Large intestine (tissue), 3 donors: ENCODE results near the gene ENDOG. TPM values are rescaled to one million over a fixed set of nuclear protein-coding genes. Genes with fewer than 3 reads are reported as not detected.
A peak's percentile ranks its signal among the peaks of the same experiment; 100 is the strongest.

ENCODE experiments used
- DNase-seq, 2 donors: peaks; one replicate each; pipeline versions ENCODE4 v3.0.0 to v3.0.0-alpha.2; 2013
- H3K27ac ChIP-seq: one replicate; pipeline ENCODE4 v1.5.1; 2013; ENCODE audit warnings: low read length
- H3K27me3 ChIP-seq: 2 replicates; pipeline ENCODE4 v1.6.1; 2013; ENCODE audit warnings: low read length; ENCODE audit not compliant: control insufficient read depth, insufficient read depth
- H3K36me3 ChIP-seq: 2 replicates; pipeline ENCODE4 v1.6.1; 2013; ENCODE audit warnings: low read length; ENCODE audit not compliant: control insufficient read depth, insufficient read depth
- H3K4me1 ChIP-seq: one replicate; pipeline ENCODE4 v1.6.1; 2013; ENCODE audit warnings: low read length; ENCODE audit not compliant: control insufficient read depth, insufficient read depth
- H3K4me3 ChIP-seq: one replicate; pipeline ENCODE4 v1.5.1; 2013; ENCODE audit warnings: low read length
- H3K9me3 ChIP-seq: one replicate; pipeline ENCODE4 v1.6.1; 2013; ENCODE audit warnings: mild to moderate bottlenecking, low read depth, low read length, moderate library complexity; ENCODE audit not compliant: control insufficient read depth
- WGBS: methylation state at CpG from one replicate; pipeline ENCODE4 v1.1.5; 2013; ENCODE audit warnings: low lambda C conversion rate; ENCODE audit not compliant: insufficient coverage; 5-methylcytosine and 5-hydroxymethylcytosine counted together
- polyA plus RNA-seq: library from polyadenylated mRNA; unstranded; fragments of 120-200 nt; gene quantifications from one replicate; pipeline ENCODE4 v1.2.1, GENCODE V29; 2013

The ENDOG gene
- polyA plus RNA-seq, 1 donor: 14.4 TPM

DNA sequence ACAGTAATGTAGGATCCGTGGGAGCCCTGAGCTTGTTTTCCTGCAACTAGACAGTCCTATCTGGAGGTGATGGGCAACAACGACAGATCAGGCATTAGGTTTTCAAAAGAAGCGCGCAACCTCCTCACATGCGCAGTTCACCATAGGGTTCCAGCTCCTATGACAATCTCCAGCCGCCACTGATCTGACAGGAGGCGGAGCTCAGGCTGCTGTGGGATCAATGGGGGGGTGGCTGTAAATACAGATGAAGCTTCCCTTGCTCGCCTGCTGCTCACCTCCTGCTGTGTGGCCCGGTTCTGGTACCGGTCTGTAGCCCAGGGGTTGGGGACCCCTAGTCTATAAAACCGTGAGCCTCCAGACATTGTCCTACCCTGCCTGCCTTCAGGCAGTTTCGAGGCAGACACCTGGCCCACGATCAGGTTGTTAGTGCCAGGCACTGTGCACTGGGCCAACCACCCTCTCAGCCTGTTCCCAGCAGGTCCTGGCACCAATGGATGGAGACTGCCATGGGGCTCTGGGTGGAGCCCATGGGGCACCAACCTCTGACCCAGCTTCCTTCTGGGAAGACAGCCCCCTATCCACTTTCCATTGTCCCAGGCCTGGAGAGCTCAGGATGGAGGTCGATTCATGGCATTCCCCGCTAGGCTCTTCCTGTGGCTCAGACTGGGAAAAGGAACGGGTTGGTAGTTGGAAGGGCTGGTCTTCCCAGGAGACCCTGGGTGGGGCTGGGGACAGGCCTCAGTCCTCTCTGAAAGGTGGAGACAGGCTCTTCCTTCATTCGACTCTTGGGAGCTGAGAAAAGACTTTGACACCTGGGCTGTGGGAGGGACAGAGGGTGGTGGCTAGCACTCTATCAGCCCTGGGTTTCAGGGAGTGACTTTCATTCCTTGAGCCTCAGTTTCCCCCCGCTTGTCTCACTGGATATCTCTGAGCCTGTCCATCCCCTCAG, 1.7 kb downstream of the ENDOG start:
- Histone ChIP-seq H3K4me3 (no peak overlapping the region), H3K36me3 (peaks cover 40% of the 10 kb centered on the region), H3K27ac (no peak overlapping the region), H3K27me3 (no peaks in the 10 kb centered on the region), H3K9me3 (peaks cover 6% of the 10 kb centered on the region), H3K4me1 (peaks cover 10% of the 10 kb centered on the region)
- no CpG with 5 or more reads among the region's 18 CpGs for WGBS
- peak in 1 of 2 donors; percentile 32 for DNase-seq

DNA sequence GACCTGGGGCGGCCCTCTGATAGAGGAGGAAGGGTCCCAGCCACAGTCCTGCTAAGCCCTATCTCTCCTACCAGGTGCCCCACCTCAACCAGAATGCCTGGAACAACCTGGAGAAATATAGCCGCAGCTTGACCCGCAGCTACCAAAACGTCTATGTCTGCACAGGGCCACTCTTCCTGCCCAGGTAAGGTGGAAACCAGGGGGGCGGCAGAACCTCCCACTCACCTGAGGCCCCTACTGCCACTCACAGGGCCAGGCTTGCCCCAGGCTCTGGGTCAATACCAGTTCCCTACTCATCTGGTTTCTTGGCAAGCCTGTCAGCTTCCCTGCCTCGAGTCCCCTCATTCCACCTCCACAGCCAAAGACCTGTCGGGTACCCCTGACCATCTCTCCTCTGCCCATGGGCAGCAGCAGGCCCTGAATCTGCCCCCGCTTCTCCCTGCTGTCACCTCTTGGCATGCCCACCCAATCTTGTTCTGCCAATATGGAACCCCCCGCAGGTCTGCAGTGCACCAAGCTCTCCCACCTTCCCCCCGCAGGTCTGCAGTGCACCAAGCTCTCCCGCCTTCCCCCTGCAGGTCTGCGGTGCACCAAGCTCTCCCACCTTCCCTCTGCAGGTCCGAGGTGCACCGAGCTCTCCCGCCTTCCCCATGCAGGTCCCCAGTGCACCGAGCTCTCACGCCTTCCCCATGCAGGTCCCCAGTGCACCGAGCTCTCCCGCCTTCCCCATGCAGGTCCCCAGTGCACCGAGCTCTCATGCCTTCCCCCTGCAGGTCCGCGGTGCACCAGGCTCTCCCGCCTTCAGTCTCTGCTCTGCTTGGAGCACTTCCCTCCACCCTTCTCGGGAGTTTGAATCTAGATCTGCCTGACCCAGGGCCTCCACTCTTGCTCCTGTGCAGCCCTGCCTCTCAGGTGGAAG, 2.6 kb downstream of the ENDOG start:
- Histone ChIP-seq H3K27me3 (no peaks in the 10 kb centered on the region), H3K4me1 (peaks cover 10% of the 10 kb centered on the region), H3K36me3 (peaks cover 45% of the 10 kb centered on the region), H3K4me3 (no peak overlapping the region), H3K27ac (no peak overlapping the region), H3K9me3 (peaks cover 6% of the 10 kb centered on the region)
- WGBS: 87% methylated on average over 3 of the region's 24 CpGs
- no peak for DNase-seq

- no peak overlapping the region for H3K27ac ChIP-seq
- peaks cover 6% of the 10 kb centered on the region for H3K9me3 ChIP-seq
Measured at GRCh38 chr9:128821584-128822406, 3.5 kb downstream of the ENDOG start.

DNA sequence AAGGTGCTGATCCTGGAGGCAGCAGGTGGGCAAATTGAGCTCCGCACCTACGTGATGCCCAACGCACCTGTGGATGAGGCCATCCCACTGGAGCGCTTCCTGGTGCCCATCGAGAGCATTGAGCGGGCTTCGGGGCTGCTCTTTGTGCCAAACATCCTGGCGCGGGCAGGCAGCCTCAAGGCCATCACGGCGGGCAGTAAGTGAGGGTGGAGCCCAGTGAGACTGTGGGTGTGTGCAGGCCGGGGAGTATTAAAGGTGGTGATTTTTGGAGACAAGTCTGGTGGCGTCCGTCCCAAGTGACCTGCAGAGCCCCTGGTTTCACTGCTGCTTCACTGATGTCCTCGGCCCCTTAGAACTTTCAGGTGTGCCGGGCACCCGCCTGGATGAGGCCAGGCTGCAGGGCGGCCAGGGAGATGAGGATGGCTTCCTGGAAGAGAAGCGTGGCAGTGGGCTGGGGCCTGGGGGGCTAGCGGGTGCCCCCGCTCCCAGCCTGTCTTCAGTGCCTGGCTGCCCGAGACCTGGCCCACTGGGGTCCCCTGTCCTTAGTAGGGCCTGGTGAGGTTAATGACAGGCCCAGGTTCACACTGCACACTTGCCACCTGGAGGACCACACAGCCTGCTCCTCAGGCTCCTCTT, 4.2 kb downstream of the ENDOG start:
- WGBS: no CpG with 5 or more reads among the region's 22 CpGs
- peaks cover 57% of the 10 kb centered on the region for H3K36me3 ChIP-seq
- no peak for DNase-seq

More at GRCh38 chr9:128821584-128822406, 3.5 kb downstream of the ENDOG start:
- no peak for DNase-seq
- Histone ChIP-seq H3K36me3 (peaks cover 54% of the 10 kb centered on the region), H3K4me1 (peaks cover 10% of the 10 kb centered on the region), H3K4me3 (no peak overlapping the region), H3K27me3 (no peaks in the 10 kb centered on the region)
- no CpG with 5 or more reads among the region's 16 CpGs for WGBS

DNA sequence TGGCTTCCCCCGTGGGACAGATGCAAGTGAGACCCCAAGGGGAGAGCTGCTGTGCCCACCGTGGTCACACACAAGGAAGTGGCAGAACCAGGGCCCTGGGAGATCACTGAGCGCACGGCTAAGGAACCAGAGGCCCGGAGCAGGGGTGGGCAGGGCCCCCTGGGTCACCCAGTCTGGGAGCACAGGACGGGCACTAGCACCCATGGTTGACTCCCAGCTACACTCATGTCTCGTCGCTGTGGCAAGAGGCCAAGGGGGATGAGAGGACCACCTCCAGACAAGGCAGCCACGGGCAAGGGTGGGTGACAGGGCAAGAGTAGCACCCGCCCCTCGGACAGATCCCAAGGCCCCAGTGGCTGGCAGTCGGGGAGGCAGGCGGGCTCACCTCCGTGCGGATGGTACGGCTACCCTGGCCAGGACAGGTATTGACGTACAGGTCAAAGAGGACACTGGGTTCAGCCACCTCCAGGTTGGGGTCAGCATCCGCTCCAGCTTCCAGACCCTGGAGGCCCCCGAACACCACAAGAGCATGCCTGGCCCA, 5.1 kb downstream of the ENDOG start:
- Histone ChIP-seq H3K36me3 (peaks cover 57% of the 10 kb centered on the region), H3K27ac (no peak overlapping the region), H3K4me3 (no peak overlapping the region), H3K9me3 (no peaks in the 10 kb centered on the region), H3K27me3 (no peaks in the 10 kb centered on the region), H3K4me1 (peaks cover 14% of the 10 kb centered on the region)
- WGBS: no CpG with 5 or more reads among the region's 19 CpGs
- no peak for DNase-seq

More for the DNA sequence above, 4.2 kb downstream of the ENDOG start:
- Histone ChIP-seq H3K9me3 (peaks cover 2% of the 10 kb centered on the region), H3K27me3 (no peaks in the 10 kb centered on the region), H3K27ac (no peak overlapping the region), H3K4me3 (no peak overlapping the region), H3K4me1 (peaks cover 10% of the 10 kb centered on the region)

GRCh38 chr9:128823903-128824406, 5.7 kb downstream of the ENDOG start:
- H3K36me3 ChIP-seq: peaks cover 57% of the 10 kb centered on the region
- DNase-seq: no peak
- H3K27me3 ChIP-seq: no peaks in the 10 kb centered on the region
- H3K9me3 ChIP-seq: no peaks in the 10 kb centered on the region
- no peak overlapping the region for H3K4me3 ChIP-seq
- no CpG with 5 or more reads among the region's 12 CpGs for WGBS
- H3K4me1 ChIP-seq: peaks cover 18% of the 10 kb centered on the region
- no peak overlapping the region for H3K27ac ChIP-seq

- no peak for DNase-seq
Measured at GRCh38 chr9:128824911-128825310, 6.6 kb downstream of the ENDOG start.

DNA sequence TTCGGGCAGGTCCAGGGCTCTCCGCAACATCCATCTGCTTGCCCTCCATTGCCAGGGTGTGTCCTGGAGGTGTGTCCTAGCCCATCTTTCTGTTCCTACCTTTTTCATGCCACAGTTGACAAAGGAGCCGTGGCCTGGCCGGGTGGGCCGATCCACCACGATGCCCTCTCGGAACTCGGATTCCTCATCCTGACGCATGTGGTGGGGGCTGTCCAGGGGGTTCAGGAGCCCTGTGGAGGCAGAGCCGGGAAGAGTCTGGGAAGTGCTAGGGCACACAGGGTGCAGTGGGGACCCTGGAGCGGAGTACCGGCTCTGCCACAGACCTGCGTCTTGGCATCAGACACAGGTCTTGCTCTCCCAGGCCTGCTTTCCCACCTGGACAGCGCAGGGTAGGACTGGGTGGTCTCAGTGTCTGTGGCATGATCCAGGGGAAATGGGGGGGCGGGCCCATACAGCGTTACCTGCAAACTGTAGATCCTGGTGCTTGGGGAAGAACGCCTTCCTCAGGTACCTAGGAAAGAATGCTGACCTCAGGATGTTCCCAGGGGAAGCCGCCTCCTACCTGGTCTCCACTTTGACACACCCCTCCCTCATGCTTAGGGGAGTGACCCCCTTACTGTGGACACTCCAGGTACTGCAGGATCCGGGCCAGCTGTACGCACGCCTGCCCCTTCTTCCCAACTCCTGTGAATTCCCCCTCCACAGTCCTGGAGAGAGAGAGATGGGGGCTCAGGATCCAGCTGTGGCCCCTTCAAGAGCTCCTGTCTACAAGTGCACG, 7.8 kb downstream of the ENDOG start:
- Histone ChIP-seq H3K4me1 (peaks cover 12% of the 10 kb centered on the region), H3K27me3 (no peaks in the 10 kb centered on the region), H3K27ac (no peak overlapping the region), H3K4me3 (no peak overlapping the region), H3K36me3 (peaks cover 54% of the 10 kb centered on the region), H3K9me3 (no peaks in the 10 kb centered on the region)
- DNase-seq: no peak
- no CpG with 5 or more reads among the region's 22 CpGs for WGBS

More at GRCh38 chr9:128824911-128825310, 6.6 kb downstream of the ENDOG start:
- Histone ChIP-seq H3K4me3 (no peak overlapping the region), H3K27me3 (no peaks in the 10 kb centered on the region), H3K4me1 (peaks cover 14% of the 10 kb centered on the region), H3K36me3 (peaks cover 57% of the 10 kb centered on the region), H3K9me3 (no peaks in the 10 kb centered on the region), H3K27ac (no peak overlapping the region)
- WGBS: 100% methylated on average over 1 of the region's 7 CpGs

DNA sequence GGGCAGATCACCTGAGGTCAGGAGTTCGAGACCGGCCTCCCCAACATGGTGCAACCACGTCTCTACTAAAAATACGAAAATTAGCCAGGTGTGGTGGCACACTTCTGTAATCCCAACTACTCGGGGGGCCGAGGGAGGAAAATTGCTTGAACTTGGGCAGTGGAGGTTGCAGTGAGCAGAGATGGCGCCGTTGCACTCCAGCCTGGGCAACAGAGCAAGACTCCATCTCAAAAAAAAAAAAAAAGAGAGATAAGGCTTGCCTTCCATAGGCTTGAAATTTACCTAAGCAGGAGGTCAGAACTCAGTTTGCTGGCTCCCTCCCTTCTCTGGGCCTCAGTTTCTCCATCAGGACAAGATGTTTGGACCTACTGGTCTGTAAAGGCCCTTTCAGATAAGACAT, 10.0 kb downstream of the ENDOG start:
- no CpG with 5 or more reads among the region's 8 CpGs for WGBS
- Histone ChIP-seq H3K4me1 (peaks cover 12% of the 10 kb centered on the region), H3K27me3 (no peaks in the 10 kb centered on the region), H3K9me3 (no peaks in the 10 kb centered on the region), H3K36me3 (peaks cover 34% of the 10 kb centered on the region), H3K27ac (no peak overlapping the region), H3K4me3 (peak overlapping the region; percentile 78)
- no peak for DNase-seq
